AG10803 (cell line): ENCODE data around the gene TTC3.

Source experiments
- DNase-seq: peaks from one replicate; pipeline ENCODE4 v3.0.0; 2010; ENCODE audit warnings: low read depth
- H3K4me3 ChIP-seq: 2 replicates; pipeline ENCODE4 v1.5.1; 2011; ENCODE audit warnings: mild to moderate bottlenecking, low read length, control low read depth
- TF ChIP-seq, protein P1 (sequence below): conservative IDR thresholded peaks from 2 replicates; pipeline ENCODE4 v1.5.1; 2011; ENCODE audit warnings: mild to moderate bottlenecking, low read length, control low read depth, inconsistent platforms

The TTC3 gene

DNA sequence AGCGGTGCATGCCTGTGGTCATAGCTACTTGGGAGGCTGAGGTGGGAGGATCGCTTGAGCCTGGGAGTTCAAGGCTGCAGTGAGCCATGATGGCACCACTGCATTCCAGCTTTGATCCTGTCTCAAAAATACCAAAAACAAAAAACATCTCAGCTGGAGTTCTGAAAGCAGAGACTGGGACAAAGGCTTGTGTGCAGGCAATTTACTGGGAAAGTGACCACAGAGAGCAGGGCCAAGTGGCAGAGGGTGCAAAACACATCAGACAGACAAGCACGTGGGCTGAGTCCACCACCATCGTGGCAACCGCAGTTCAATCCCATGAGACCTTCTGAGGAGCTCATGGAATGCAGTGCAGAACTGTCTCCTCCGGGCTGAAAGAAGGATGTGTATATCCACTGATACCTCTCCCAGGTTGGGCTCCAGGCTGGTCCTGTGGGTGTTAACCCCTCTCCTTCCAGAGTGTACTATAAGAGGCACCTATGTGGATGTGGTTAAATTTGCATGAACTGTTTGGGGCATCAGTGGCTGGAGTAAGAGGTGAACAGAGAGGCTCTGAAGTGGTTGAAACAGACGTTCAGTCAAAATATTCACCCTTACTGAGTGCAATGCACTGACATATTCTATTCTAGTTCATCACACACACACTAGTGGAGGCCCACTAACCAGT lies 11.0 kb upstream of the TTC3 start:
- DNase-seq, result peak; percentile 77
- TF ChIP-seq, protein P1, sequence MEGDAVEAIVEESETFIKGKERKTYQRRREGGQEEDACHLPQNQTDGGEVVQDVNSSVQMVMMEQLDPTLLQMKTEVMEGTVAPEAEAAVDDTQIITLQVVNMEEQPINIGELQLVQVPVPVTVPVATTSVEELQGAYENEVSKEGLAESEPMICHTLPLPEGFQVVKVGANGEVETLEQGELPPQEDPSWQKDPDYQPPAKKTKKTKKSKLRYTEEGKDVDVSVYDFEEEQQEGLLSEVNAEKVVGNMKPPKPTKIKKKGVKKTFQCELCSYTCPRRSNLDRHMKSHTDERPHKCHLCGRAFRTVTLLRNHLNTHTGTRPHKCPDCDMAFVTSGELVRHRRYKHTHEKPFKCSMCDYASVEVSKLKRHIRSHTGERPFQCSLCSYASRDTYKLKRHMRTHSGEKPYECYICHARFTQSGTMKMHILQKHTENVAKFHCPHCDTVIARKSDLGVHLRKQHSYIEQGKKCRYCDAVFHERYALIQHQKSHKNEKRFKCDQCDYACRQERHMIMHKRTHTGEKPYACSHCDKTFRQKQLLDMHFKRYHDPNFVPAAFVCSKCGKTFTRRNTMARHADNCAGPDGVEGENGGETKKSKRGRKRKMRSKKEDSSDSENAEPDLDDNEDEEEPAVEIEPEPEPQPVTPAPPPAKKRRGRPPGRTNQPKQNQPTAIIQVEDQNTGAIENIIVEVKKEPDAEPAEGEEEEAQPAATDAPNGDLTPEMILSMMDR, result no peak
- H3K4me3 ChIP-seq, result no peak overlapping the region

DNA sequence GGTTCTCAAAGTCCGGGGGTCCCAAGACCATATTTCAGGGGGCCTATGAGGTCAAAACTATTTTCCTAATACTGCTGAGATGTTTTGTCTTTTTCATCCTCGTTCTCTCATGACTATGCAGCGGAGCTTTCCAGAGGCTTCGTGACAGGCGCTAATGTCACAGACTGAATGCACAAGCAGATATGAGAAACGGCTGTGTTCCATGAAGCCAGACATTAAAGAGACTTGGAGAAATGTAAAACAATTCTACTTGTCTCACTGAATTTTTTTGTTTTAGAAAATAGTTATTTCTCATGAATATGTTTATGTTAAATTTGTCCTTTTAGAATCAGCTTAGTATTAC lies 10.5 kb upstream of the TTC3 start:
- no peak for DNase-seq
- TF ChIP-seq, protein P1, result no peak

DNA sequence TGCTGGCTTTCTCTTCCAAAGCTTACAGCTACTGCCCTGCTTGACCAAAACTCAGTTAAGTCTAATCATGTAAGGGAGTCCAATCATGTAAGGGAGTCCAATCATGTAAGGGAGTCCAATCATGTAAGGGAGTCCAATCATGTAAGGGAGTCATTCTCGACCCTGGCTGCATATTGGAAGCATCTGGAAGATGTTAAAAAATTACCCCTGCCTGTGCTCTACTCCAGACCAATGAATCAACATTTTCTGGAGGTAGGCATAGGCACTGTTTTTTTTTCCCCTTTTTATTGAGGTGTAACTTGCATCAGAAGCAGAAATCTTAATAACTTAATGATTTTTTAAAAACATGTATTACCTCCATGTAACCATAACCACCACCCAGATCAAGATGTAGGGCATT lies 9.6 kb upstream of the TTC3 start:
- TF ChIP-seq, protein P1, result no peak
- DNase-seq, result no peak

More for the DNA sequence above, 10.5 kb upstream of the TTC3 start:
- no peak overlapping the region for H3K4me3 ChIP-seq

DNA sequence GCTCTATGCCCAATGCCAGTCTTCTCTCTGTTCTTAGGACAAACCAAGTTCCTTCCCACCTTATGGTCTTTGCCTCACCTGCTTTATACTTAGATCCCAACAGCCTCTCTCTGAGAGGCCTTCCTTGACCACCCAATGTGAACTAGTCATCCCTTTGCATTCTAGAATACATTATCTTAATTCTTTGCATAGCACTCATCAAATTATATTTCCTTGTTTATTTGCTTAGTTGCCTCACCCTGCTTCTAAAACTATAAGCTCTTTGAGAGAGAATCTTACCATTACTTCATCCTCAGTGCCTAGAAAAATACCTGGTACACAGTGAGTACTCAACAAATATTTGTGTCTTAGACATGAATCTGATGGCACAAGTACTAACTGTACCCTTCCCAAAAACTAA lies 8.2 kb upstream of the TTC3 start:
- DNase-seq, result no peak
- TF ChIP-seq, protein P1, result no peak
- no peak overlapping the region for H3K4me3 ChIP-seq

More for the DNA sequence above, 9.6 kb upstream of the TTC3 start:
- H3K4me3 ChIP-seq, result no peak overlapping the region

DNA sequence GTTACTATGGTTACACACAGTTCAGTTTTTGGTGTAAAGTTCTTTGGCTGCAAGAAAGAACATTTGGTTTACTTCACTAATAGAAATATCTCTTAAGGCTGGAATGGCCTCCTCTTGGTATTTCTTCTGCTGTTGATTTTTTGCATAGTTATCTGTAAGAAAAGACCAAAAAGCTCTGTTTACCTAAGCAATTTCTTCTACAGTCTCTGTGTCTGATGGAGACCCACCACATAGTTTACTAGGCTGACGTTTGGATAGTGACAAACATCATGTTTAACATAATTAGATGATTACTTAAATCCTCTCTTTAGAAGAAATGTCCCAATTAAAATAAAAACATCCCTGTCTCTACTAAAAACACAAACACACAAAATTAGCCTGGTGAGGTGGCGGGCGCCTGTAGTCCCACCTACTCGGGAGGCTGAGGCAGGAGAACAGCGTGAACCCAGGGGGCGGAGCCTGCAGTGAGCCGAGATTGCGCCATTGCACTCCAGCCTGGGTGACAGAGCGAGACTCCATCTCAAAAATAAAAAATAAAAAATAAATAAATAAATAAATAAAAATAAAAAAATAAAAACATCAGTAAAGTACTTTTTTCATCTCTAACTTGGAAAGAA lies 7.4 kb upstream of the TTC3 start:
- DNase-seq, result no peak
- TF ChIP-seq, protein P1, result no peak
- no peak overlapping the region for H3K4me3 ChIP-seq

DNA sequence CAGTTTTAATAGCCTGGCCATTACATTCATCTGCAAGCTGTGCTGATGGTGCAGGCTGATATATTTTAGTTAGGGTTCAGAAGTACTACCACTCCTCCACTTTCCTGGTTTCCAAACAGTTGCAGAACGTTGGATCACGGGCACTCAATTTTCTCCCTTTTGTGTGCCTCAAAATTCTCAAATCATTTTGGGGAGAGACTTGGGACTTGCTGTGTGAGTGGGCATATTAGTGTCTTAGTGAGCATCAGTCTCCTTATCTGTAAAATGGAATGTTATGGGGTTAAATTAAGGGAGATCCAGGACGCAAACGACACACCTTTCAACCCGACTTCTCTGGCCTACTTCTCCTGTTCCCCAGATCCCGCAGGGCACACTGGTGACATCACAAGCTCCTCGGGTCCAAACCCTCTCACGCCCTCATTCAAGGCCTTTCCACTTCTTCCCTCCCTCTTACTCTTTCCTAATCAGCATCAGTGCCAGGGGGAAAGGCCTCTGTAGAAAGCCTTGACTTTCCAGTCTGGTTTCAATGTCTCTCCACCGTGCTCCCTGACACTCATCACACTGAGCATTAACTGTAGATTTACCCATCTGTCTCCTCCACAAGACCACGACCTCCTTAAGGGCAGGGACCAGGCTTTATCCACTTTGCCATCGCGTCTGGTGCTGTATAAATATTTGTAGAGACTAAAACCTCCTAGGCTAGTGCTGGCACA lies 1.3 kb upstream of the TTC3 start:
- TF ChIP-seq, protein P1, result no peak
- peak; percentile 87 for DNase-seq
- H3K4me3 ChIP-seq, result peak overlapping the region; percentile 75
